Activated CD8-positive, alpha-beta memory T cell treated with anti-CD3 and anti-CD28 coated beads for 1 hour (primary cell): ENCODE results near the gene PROM2.

Experiments used
- DNase-seq, 2 donors: peaks; one replicate each; pipeline ENCODE4 v3.0.0-alpha.2; 2020; ENCODE audit warnings: low read depth in 1 of 2; ENCODE audit errors: extremely low read depth in 1 of 2

Gene PROM2

DNA sequence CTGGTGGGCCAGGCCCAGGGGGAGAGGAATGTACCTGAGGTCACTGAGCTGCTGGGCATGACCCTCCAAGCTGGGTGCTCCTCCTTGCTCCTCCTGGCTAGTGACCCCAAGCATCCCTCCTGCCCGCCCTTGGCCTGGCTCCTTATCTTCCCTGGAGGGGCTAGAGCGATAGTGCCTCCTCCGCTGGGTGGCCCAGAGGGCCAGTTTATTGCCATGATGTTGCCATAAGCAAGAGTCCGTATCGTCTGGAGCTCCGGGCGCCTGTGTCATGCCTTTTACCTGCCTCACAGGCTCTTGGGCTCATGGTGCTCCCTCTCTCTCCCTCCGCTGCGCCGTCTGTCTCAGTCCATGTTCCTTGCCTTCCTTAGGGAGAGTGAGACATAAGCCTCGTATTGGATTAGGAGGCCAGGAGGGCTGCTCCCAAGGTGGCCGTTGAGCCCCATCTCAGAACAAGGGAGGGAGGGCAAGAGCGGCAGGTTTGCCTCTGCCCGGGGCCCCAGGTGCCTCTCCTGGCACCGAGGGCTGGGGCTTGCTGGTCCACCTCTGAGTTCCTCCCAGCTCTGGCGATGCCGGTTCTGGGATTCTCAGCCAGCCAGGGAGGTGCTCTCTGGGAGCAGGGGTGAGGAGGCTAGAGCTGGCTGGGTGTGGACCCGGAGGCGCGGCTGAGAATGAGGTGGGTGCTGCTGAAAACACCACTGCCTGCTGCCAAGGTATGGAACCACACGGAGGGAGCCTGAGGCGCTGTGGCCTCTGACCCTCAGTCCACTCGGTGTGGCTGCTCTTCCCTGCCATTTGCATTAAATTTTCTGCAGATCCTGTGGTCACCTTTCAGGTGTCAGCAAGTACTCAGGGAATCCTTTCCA, 45.5 kb downstream of the PROM2 start:
- DNase-seq, result no peak

DNA sequence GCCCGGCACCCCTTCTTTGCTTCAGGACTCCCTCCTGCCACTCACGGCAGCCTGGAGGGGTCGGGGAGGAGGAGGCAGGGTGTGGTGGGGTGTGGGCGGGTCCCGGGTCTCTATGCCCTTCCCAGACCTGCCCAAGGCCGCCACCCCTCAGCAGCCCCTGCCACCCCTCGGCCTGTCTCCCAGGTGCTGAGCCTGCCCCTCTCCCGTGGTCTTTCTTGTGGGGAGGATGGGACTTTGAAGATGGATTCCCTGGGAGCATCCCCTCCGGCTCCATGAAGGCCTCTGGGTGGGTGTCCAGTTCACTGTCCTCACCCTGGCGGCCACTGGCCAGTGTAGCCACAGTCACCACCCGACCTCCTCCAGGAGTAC, 46.1 kb downstream of the PROM2 start:
- no peak for DNase-seq

DNA sequence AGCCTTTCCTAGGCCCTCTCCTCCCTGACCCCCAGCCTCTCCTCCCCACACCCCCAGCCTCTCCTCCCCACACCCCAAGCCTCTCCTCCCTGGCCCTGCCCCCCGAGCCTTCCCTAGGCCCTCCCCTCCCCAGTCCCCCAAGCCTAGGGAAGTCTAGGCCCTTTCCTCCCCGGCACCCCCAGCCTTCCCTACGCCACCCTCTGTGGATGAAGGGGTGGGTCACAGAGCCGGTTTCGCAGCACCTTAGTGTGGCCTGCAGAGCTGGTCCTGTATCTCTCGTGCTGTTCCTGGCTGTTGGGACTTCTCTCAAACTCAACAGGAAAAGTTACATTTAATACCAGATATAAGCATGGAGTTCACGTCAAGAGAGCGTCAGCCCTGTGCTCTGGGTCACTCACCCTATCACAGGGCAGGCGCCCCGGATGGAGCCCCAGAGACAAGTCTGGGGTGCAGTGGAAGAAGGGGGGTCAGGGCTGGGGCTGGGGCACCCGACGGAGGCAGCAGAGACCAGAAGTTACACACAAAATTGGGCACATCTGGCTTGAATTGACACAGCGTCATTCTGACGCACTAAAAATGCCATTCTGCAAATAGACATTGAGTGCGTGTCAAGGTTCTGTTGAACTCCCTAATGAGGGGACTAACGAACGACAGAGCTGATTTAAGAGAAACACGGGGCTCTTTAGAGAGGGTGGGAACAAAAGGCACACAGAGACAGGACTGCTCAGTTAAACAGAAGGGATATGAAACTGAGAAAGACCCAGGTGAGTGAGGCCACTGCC, 46.9 kb downstream of the PROM2 start:
- DNase-seq, result no peak

DNA sequence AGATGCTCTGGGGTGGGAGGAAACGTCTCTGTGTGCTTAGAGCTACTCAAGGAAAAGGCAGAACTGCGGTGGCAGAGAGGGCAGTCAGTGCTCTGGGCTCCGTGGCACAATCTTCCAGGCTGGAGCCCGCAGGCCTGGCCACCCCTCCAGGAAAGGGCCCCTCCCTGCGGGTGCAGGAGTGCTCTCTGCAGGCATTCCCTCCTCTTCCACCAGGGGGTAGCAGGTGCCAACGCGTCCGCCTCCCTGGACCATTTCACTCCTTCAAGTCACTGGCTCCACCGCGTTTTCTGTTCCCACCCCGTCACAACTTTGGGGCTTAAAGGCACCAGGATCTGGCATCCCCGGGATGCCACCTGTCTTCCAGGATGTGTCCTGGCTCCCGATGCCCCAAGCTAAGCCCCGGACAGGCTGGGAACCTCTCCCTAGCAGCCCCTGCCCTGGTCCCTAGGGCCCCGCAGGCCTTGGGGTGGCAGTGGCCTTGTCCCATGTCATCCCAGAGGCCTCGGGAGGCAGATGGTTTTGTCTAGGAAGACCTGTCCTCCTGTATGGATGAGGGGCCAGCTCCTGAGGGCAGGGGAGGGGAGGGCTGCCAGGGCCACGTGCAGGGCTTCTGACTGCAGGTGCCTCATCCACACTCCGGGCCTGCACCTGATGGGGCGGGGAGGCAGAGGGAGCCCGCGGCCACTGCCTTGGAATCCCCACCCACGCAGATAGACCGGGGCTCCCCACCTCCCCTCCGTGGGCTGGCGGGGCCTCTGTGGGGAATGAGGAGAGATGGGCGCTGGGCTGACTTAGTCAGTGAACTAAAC, 49.3 kb downstream of the PROM2 start:
- DNase-seq, result no peak

DNA sequence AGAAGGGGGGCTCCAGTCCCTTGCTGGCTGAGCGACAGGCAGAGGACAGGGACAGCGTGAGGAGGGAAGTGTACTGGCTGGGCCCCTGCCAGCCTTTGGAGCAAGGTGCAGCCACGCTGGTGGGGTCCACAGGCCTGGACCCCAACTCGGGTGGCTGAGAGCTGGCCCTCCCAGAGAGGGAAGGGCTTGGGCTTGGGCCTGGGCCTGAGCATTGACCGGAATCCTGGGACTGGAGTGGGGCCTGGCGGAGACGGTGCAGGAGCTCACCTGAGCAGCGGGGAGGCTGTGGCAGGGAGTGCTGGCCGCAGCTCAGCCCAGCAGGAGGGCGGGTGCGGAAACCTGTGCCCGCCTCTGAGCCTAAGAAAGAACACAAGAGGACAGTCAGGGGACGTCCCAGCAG, 50.8 kb downstream of the PROM2 start:
- no peak for DNase-seq

DNA sequence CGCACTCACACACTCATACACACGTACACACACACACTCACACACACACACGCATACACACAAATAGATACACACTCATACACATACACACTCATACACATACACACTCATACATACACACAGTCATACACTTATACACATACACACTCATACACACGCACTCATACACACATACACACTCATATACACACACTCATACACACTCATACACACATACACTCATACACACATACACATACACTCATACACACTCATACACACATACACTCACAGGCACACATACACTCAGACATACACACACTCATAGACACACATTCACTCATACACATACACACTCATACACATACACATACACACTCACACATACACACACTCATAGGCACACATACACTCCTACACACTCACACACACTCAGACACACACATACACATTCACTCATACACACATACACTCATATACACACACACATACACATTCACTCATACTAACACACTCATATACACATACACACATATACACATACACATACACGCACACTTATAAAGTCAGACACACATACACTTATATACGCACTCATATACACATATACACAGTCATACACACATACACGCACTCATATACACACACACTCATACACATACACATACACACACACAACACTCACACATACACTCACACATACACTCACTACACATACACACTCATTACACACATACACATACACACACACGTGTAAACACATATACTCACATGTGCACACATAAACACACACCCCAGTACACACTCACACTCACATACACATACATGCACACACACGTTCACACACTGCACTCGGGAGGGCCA, 51.6 kb downstream of the PROM2 start:
- no peak for DNase-seq

DNA sequence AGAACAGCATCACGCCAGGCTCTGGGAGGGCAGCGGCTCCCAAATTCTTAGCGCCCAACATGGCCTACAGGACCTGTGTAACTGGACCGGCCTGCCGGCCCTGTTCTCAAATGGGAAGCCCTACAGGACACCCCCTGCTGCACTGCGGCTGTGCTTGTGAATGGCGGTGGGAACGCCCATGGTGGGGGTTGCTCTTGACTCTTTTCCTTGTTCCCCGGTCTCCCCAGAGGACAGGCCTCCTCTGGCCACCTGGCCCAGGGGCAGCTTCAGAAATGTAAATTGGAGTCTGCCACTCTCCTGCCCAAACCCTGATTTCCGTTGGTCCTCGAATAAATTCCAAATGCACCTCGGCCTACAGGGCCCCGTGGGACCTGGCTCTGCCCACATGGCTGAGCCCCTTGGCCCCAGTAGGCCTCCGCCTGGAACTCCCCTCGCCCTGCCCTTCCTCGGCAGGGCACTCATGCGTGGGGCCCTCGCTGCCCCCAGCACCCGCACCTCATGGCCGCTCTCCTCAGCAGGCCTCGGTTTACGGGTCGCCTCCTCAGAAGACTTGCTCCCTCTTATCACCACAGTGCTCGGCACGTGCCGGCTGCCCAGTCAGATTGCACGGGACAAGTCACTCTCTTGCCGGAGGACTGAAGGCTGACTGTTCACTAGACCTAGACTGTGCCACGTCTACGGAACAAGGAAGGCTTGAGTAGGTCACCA, 52.3 kb downstream of the PROM2 start:
- no peak for DNase-seq

DNA sequence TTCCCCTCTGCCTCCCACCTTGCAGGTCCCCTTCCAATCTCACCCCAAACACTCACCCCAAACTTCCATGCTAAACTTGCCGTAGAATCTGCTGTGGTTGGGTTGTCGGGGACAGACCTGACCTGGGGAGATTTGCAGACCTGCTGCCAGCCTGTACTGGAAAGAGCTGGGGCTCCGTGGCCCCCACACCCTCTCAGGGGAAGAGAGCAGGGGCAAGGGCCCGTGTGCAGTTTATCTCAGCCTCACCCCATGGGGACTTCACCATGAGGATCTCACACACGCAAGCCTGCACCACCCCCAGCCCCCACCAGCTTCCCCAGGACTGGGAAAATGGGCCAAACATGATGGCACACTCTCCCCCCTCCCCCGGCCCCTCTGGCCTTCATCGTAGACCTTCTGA, 53.6 kb downstream of the PROM2 start:
- no peak for DNase-seq

DNA sequence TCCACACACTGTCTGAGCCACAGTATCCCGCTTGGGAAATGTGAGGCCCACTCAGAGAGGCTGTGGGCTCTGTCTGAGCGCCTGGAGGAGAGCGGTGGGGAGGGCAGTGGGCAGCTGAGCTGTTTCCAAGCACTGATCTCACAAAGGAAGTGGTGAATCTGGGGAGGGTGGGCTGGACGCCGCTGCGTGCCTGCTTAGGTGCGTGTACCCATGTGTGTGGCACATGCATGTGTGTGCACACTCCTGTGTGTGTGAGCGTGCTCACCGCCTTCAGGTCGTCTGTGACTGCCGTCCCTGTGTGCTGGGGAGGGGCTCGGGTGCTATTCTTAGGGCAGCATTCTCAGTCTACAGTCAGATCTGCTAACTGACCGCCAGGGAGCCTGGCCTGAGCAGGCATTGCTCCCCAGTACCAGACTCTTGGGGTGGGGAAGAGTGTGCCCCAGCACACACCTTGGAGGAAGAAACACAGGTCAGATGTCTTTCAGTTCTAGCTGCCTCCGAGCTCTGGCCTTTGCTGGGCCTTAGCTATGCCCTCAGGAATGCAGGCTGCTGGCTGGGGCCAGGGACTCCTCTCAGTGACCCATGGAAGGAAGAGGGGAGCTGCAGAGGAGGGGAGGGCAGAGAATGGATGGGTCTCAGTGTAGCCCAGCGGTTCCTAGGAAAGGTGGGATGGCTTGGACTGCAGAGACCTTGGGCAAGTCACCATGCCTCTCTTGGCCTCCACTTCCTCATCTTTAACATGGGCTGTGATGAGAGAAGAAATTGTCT, 54.3 kb downstream of the PROM2 start:
- DNase-seq, result no peak

DNA sequence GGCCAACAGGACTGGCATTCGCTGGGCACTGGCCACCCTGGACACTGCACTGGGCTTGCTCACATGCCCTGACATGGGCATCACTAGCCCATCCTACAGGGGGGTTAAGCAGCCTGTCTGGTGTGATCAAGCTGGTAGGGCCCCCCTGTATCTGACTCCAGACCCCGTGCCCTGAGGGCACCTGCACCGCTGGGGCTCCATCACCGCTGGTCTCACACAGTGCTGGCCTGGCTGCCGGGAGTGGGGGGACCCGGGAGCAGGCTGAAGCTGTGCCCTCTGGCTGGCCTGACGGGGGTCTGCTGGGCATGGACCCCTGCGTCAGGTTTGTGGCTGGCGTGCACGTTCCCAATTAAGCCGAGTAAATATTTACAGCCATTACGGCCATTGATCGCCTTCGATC, 55.2 kb downstream of the PROM2 start:
- no peak for DNase-seq

DNA sequence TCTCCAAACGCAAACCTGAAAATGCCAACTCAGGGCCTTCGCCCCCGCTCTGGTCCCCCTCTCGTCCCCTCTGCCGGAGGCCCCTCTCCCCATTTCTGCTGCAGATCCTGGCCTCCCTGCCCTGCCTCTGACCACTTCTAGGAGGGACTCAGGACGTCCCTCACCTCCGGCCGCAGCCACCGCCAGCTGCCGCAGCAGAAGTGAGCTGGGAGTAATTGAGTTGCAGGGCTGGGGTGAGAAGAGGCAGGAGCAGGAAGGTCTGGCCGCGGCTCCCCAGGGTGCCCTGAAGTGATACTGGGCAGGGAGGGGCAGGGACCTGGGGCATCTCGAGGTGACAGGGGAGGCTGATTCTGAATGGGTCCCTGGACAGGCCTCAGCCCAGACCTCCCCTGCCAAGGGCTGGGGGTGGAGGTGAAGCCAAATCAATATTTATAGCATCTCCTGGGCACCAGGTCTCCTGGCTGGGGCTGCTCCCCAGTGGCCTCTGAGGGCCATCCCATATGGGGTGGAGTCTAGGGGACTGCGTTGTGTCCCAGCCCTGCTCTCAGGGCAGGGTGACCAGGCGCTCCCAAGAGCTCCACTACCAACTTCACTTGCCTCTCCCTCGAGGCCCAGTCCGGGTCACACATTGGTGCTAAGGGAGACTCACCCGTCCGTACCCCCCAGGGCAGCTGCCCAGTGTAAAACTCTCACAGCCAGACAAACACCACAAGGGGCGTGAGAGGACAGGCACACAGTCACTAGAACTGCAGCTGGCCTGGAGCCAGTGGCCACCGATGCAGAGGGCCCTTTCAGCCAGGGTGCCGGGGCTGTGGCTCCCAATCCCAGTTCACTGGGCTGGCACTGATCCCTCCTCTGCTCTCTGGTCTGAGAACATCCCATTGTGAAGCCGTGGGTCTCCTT, 55.9 kb downstream of the PROM2 start:
- no peak for DNase-seq

DNA sequence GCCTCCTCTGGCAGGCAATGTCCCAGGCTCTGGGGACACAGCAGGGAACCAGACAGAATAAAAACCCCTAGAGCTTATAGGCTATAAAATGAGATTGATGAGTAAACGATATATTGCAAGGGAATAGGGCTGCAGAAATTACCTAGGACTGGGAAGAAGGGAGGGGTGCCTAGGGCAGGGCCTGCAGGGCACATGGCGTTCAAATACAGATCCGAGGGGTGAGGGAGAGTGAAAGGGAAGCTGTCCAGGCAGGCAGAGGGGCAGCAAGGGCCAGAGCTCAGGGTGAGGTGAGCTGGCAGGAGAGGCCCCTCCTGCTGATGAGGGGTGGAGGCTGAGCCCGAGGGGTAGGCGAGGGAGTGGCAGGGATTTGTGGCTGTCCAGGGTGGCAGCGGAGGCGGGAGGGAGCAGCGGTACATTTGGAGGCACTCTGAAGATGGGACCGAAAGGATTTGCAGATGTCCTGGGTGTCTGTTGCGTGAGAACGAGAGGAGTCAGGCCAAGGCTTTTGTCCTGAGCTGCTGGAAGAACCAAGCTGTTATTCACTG, 56.6 kb downstream of the PROM2 start:
- no peak for DNase-seq

DNA sequence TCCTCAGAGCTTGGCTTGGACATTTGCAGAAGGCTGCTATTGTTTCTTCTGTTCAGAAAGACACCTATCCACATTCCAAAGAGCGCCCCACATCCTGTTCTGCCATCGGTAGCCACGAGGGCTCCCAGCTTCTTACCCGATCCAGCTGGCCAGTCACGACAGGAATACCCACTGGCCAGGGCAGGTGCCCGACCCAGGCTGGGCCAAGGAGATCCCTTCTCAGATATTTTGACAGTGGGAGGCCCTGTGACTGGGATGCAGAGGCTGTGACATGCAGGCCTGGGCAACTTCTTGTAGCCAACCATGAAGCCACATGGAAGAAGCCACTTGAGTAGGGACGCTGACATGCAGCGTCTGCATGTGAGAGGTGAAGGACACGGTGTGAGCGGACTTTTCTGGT, 57.4 kb downstream of the PROM2 start:
- DNase-seq, result no peak

DNA sequence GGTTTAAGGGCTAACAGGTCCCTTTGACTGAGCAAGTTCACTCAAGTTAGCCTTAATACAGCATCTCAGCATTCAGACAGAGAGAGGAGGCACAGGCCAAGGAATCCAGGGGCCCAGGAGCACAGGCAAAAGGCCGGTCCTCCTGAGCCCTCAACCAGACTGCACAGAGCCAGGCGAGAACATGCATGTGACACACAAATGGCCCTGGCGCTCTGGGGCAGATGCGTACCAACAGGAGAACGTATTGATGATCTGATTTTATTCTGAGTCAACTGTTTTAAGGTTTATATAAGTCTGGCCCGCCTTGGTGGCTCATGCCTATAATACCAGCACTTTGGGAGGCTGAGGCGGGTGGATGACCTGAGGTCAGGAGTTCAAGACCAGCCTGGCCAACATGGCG, 57.8 kb downstream of the PROM2 start:
- DNase-seq, result no peak

DNA sequence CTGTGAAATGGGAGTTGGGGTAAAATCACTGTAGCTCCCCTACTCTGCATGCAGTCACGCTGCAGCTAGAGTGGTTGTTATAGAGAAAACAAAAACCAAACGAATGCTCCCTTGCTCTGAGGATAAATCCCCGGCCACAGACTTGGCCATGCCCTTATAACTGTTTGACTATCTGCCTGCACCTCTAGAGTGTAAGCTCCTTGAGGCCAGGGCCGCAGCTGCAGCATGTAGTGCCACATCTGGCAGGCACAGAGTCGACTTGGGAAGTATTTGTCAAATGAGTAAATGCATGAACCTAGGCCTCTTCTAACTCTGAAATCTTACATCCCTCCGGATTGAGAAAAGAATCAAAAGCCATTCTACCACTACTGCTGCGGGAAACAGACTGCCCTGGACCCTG, 58.8 kb downstream of the PROM2 start:
- DNase-seq, result no peak

DNA sequence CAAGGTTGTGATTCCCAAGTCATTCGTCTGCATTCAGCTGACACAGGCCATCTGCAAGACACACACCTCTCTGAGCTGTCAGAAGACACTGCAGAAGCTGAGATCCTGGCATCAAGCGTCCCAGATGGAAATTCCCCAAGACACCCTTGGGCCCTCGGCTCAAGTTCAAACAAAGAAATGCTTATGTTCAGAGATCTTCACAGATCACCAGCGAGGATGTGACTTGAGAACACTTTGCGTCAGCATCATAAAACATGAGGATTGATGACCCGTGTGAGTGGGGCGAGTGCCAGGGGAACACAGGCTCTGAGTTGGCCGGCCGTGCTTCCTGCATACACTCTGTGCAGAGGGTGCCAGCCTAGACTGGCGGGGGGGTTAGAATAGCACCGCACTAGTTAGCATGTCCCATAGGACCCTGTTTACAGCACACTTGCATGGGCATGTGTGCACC, 59.7 kb downstream of the PROM2 start:
- no peak for DNase-seq

DNA sequence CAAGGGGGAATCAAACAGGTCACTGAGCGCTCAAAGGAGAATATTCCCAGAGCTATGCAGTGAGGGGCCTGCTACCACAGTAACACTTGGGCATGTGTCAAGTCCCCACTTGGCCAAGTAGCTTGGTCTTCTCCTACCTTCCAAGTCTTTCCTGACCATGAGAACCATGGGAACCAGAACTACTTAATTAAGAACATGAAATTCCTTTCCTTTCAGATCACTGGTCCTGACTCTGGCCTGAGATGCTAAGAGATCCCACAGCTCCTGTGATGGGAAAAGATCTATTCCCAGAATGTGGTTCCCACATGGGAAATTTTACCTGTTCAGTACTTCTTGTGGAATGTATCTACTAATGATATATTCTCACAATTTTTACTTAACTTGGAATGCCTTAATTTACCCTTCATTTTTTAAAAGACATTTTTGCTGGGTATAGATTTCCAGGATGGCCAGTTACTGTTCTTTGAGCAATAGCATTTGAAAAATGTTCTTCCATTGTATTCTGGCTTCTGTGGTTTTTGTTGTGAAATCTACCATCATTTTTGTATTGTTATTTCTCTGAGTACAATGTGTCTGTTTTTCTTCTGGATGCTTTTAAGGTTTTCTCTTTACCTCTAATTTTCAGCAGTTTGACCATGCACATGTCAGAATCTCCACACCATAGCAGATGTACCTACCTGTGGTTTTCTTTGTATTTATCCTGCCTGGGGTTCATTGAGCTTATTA, 60.8 kb downstream of the PROM2 start:
- DNase-seq, result no peak
